ENCODE measurements around the gene MYDGF. TPM values are rescaled to one million over a fixed set of nuclear protein-coding genes. Genes with fewer than 3 reads are reported as not detected.
"Not testable (repeated sequence)": the region's sequence is repeated elsewhere in the genome, so short reads cannot be mapped to it uniquely, and the experiment has no call there.

MYDGF gene
- total RNA-seq, 4 donors from 2014 or later, result 33.5 to 48.7 (median 41.5) TPM

GRCh38 chr19:4686700-4687099 is 16.6 kb upstream of the MYDGF start:
- TF ChIP-seq EP300 (IDR thresholded peaks at IDR 0.05) (no peak), POLR2A (IDR thresholded peaks at IDR 0.05) (no peak), CTCF (IDR thresholded peaks at IDR 0.05) (no peak)
- H3K4me3 ChIP-seq, result no peak overlapping the region
- H3K4me1 ChIP-seq, result peaks cover 0 to 22% (median 0%) of the 10 kb centered on the region in 4 donors
- WGBS, 2 donors, result 87 to 90% methylated on average over 10 of the region's 10 CpGs
- H3K27me3 ChIP-seq, result no peaks in the 10 kb centered on the region
- no peak for DNase-seq (ENCODE audit: low spot score in 2 of 2)
- peaks cover 0 to 96% (median 6%) of the 10 kb centered on the region in 3 donors for H3K36me3 ChIP-seq
- H3K9me3 ChIP-seq, result no peaks in the 10 kb centered on the region
- peak overlapping the region in 1 of 4 donors; percentile 50 for H3K27ac ChIP-seq

GRCh38 chr19:4684312-4685095 is 14.4 kb upstream of the MYDGF start:
- no peaks in the 10 kb centered on the region for H3K27me3 ChIP-seq
- peaks cover 0 to 21% (median 0%) of the 10 kb centered on the region in 4 donors for H3K4me1 ChIP-seq
- peaks cover 2 to 99% (median 6%) of the 10 kb centered on the region in 3 donors for H3K36me3 ChIP-seq
- peak overlapping the region in 1 of 4 donors; percentile 5 for H3K4me3 ChIP-seq
- DNase-seq (ENCODE audit: low spot score in 2 of 2), result no peak
- H3K27ac ChIP-seq, result peak overlapping the region; percentile 71 to 94 (median 83)
- no peaks in the 10 kb centered on the region for H3K9me3 ChIP-seq
- TF ChIP-seq EP300 (IDR thresholded peaks at IDR 0.05), result peak in 1 of 2 donors; percentile 76
- TF ChIP-seq POLR2A (IDR thresholded peaks at IDR 0.05), result peak in 1 of 2 donors; percentile 34
- no peak for TF ChIP-seq CTCF (IDR thresholded peaks at IDR 0.05)
- 63 to 78% methylated on average over 26 to 27 of the region's 28 CpGs for whole genome bisulfite sequencing, 2 donors

- 96% methylated on average over 21 to 27 of the region's 45 CpGs for WGBS, 2 donors
- H3K36me3 ChIP-seq, result peaks cover 6 to 99% (median 7%) of the 10 kb centered on the region in 3 donors
- H3K27me3 ChIP-seq, result no peaks in the 10 kb centered on the region
- TF ChIP-seq CTCF (IDR thresholded peaks at IDR 0.05), result no peak
- TF ChIP-seq POLR2A (IDR thresholded peaks at IDR 0.05), result no peak
- no peak for TF ChIP-seq EP300 (IDR thresholded peaks at IDR 0.05)
- peak overlapping the region in 2 of 4 donors; percentile 92 to 94 for H3K27ac ChIP-seq
- H3K4me1 ChIP-seq, result peaks cover 0 to 21% (median 0%) of the 10 kb centered on the region in 4 donors
- H3K9me3 ChIP-seq, result no peaks in the 10 kb centered on the region
- no peak for DNase-seq (ENCODE audit: low spot score in 2 of 2)
- no peak overlapping the region for H3K4me3 ChIP-seq
Measured at GRCh38 chr19:4682417-4683200, 12.5 kb upstream of the MYDGF start.

- 93 to 98% methylated on average over 7 of the region's 7 CpGs for WGBS, 2 donors
- Histone ChIP-seq H3K4me1 (peaks cover 0 to 15% (median 0%) of the 10 kb centered on the region in 4 donors), H3K36me3 (peaks cover 3 to 100% (median 12%) of the 10 kb centered on the region in 3 donors)
- not testable (repeated sequence) for H3K27ac ChIP-seq; DNase-seq (ENCODE audit: low spot score in 2 of 2); H3K27me3 ChIP-seq; H3K9me3 ChIP-seq; H3K4me3 ChIP-seq
Measured at GRCh38 chr19:4680021-4680420, 9.9 kb upstream of the MYDGF start.

GRCh38 chr19:4678881-4679790 is 9.0 kb upstream of the MYDGF start:
- no peaks in the 10 kb centered on the region for H3K27me3 ChIP-seq
- H3K9me3 ChIP-seq, result no peaks in the 10 kb centered on the region
- H3K4me1 ChIP-seq, result peaks cover 0 to 8% (median 0%) of the 10 kb centered on the region in 4 donors
- peaks cover 3 to 98% (median 12%) of the 10 kb centered on the region in 3 donors for H3K36me3 ChIP-seq
- H3K4me3 ChIP-seq, result no peak overlapping the region
- WGBS, 2 donors, result 65 to 71% methylated on average over 31 to 34 of the region's 34 CpGs
- no peak for TF ChIP-seq EP300 (IDR thresholded peaks at IDR 0.05)
- TF ChIP-seq CTCF (IDR thresholded peaks at IDR 0.05), result no peak
- TF ChIP-seq POLR2A (IDR thresholded peaks at IDR 0.05), result no peak
- peak overlapping the region in 2 of 4 donors; percentile 22 to 35 for H3K27ac ChIP-seq
- no peak for DNase-seq (ENCODE audit: low spot score in 2 of 2)
